Osteoblast (primary cell): ENCODE results near the gene EFNB2. TPM values are rescaled to one million over a fixed set of nuclear protein-coding genes. Genes with fewer than 3 reads are reported as not detected.

Experiments
- DNase-seq: peaks from one replicate; pipeline ENCODE4 v3.0.0; 2011; ENCODE audit warnings: low spot score, mixed read lengths; ENCODE audit not compliant: insufficient read length; ENCODE audit errors: missing footprints
- H2AFZ ChIP-seq: 2 replicates; pipeline ENCODE4 v1.6.0; 2011; ENCODE audit warnings: mild to moderate bottlenecking, low read length
- H3K27ac ChIP-seq: 2 replicates; pipeline ENCODE4 v1.5.1; 2011; ENCODE audit warnings: mild to moderate bottlenecking, low read depth, low read length, moderate library complexity
- H3K27me3 ChIP-seq: 2 replicates; pipeline ENCODE4 v1.6.0; 2012; ENCODE audit warnings: mild to moderate bottlenecking, control low read depth, inconsistent platforms, low read length, moderate library complexity; ENCODE audit not compliant: insufficient read depth
- H3K36me3 ChIP-seq: 2 replicates; pipeline ENCODE4 v1.5.1; 2011; ENCODE audit warnings: mild to moderate bottlenecking, low read length, control low read depth, moderate library complexity; ENCODE audit not compliant: insufficient read depth
- H3K4me1 ChIP-seq: 2 replicates; pipeline ENCODE4 v1.5.1; 2011; ENCODE audit warnings: mild to moderate bottlenecking, low read length, control low read depth, moderate library complexity; ENCODE audit not compliant: insufficient read depth
- H3K4me2 ChIP-seq: 2 replicates; pipeline ENCODE4 v1.6.0; 2011; ENCODE audit warnings: mild to moderate bottlenecking, low read length; ENCODE audit not compliant: insufficient read depth
- H3K4me3 ChIP-seq: fragments of 200-600 bp; sonication (generic); 3 replicates; pipeline ENCODE4 v1.5.1; 2012; ENCODE audit warnings: mild to moderate bottlenecking, low read length, inconsistent platforms; ENCODE audit not compliant: insufficient read depth
- H3K79me2 ChIP-seq: 2 replicates; pipeline ENCODE4 v1.6.0; 2012; ENCODE audit warnings: mild to moderate bottlenecking, low read length, control low read depth, inconsistent platforms; ENCODE audit not compliant: insufficient read depth
- H3K9me3 ChIP-seq: 2 replicates; pipeline ENCODE4 v1.5.1; 2011; ENCODE audit warnings: low read depth, low read length, control low read depth
- H4K20me1 ChIP-seq: 2 replicates; pipeline ENCODE4 v1.6.0; 2012; ENCODE audit warnings: mild to moderate bottlenecking, low read length, control low read depth; ENCODE audit not compliant: insufficient read depth
- total RNA-seq: library from RNA; depleted of rRNA; stranded (reverse); fragments of >200 nt; gene quantifications from 2 replicates; pipeline ENCODE4 v1.2.3, GENCODE V29; 2012
- TF ChIP-seq, protein P1 (sequence below): IDR thresholded peaks from 2 replicates; pipeline ENCODE4 v1.5.1; 2011; ENCODE audit warnings: mild to moderate bottlenecking, low read depth, low read length, moderate library complexity; ENCODE audit errors: extremely low read depth

Gene EFNB2
- total RNA-seq, 1 donor, result 17.0 TPM

DNA sequence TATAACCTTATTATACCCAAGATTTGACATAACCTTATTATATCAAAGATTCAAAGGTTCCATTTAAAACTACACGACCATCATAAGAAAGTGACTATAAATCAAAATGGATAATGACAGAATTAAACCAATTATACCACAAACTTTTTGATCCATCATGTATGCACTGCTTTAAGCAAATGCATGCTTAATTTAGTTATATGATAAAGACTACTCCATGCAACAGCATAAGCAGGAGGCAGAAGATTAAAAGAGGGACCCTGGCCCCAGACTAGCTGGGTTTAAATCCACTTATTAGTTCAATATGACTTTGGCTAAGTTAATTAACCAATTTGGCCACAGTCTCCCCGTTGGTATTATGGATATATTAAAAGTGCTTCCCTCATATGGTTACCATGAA is 11.4 kb downstream of the EFNB2 start:
- Histone ChIP-seq H3K36me3 (peaks cover 3% of the 10 kb centered on the region), H2AFZ (no peak overlapping the region), H3K27me3 (no peaks in the 10 kb centered on the region), H4K20me1 (peaks cover 16% of the 10 kb centered on the region), H3K27ac (no peak overlapping the region), H3K9me3 (no peaks in the 10 kb centered on the region), H3K4me3 (no peak overlapping the region), H3K79me2 (peaks cover 92% of the 10 kb centered on the region), H3K4me1 (no peaks in the 10 kb centered on the region), H3K4me2 (no peak overlapping the region)
- TF ChIP-seq, protein P1, sequence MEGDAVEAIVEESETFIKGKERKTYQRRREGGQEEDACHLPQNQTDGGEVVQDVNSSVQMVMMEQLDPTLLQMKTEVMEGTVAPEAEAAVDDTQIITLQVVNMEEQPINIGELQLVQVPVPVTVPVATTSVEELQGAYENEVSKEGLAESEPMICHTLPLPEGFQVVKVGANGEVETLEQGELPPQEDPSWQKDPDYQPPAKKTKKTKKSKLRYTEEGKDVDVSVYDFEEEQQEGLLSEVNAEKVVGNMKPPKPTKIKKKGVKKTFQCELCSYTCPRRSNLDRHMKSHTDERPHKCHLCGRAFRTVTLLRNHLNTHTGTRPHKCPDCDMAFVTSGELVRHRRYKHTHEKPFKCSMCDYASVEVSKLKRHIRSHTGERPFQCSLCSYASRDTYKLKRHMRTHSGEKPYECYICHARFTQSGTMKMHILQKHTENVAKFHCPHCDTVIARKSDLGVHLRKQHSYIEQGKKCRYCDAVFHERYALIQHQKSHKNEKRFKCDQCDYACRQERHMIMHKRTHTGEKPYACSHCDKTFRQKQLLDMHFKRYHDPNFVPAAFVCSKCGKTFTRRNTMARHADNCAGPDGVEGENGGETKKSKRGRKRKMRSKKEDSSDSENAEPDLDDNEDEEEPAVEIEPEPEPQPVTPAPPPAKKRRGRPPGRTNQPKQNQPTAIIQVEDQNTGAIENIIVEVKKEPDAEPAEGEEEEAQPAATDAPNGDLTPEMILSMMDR, result no peak
- no peak for DNase-seq

DNA sequence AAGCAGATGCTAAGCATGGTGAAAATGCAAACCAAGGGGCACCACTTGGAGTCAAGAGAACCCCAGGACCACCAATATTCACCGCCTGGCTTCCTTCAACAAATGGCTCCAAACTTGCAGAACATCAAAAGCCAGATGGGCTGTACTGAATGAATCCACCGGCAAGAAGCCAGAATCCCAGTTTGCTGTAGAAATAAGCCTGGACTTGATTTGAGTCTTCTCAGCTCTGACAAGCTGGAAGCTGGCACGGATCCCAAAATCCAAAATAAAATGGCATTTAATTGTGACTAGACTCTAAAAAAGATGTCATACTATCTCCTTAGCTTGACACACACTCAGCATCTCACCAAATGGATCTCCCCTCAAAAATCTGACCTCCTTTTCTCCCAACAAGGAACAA is 11.9 kb downstream of the EFNB2 start:
- DNase-seq, result no peak
- no peak overlapping the region for H3K4me3 ChIP-seq
- peaks cover 3% of the 10 kb centered on the region for H3K36me3 ChIP-seq
- peak overlapping the region; percentile 8 for H3K4me2 ChIP-seq
- no peaks in the 10 kb centered on the region for H3K4me1 ChIP-seq
- no peaks in the 10 kb centered on the region for H3K27me3 ChIP-seq
- peaks cover 16% of the 10 kb centered on the region for H4K20me1 ChIP-seq
- H3K9me3 ChIP-seq, result no peaks in the 10 kb centered on the region
- TF ChIP-seq, protein P1, result no peak
- peaks cover 92% of the 10 kb centered on the region for H3K79me2 ChIP-seq
- H2AFZ ChIP-seq, result peak overlapping the region; percentile 21
- no peak overlapping the region for H3K27ac ChIP-seq

DNA sequence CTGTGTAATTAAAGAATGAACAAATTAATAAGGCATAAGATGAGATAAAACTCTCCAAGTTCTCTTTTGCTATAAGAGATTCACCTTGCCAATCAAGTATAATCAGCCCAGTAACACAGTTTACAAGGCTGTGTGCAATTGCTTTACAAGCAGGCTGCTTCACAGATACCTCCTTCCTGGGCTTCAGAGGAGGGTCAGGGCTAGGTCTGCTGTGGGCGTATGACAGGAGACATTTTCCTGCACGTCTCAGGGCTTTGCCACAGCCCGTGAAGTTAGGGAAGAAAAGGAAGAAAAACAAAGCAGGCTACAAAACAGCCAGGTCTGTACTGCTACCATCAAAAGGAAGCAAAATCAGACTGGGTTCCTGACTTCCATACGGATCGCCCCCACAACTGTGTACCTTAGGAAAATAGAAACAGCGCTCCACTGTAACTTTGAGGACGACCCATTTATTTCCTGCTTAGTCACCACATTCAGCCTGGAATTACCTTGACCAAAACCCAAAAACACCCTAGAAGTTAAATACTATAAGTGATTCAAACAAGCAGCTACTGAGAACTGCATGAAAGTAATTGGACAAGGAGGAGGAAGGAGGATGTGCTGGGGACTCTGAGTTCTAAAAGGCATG is 12.4 kb downstream of the EFNB2 start:
- Histone ChIP-seq H3K27ac (no peak overlapping the region), H3K9me3 (no peaks in the 10 kb centered on the region), H3K4me1 (no peaks in the 10 kb centered on the region), H3K79me2 (peaks cover 90% of the 10 kb centered on the region), H3K36me3 (peaks cover 3% of the 10 kb centered on the region), H3K27me3 (no peaks in the 10 kb centered on the region), H3K4me3 (no peak overlapping the region), H2AFZ (no peak overlapping the region), H3K4me2 (peak overlapping the region; percentile 26), H4K20me1 (peaks cover 16% of the 10 kb centered on the region)
- TF ChIP-seq, protein P1, result no peak
- DNase-seq, result no peak

DNA sequence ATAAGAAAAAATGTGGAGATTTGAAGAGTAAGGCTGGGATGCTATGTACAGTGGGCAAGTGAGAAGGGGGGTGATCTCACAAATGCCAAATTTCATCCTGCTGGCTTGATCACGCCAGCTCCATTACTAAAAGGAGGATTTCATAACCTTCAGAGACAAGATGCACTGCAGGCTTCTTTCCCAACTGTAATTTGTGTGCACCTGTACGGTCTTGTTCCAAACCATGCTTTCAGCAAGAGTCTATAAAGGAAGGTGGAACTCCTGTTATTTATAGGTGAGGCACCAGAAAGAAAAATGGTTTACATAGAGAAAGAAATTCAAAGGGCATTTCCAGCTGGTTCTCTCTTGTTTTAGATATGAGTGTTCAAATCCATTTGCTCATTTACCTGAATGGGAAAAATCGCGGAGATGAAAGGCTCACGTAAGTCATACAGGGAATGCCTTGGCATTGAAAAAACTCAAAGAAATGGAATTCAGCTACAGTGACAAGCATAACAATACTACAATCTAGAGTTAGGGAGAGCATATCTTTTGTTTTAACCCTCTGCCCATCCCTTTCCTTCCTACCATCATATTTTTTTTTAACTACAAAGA is 13.3 kb downstream of the EFNB2 start:
- Histone ChIP-seq H3K27me3 (no peaks in the 10 kb centered on the region), H3K4me1 (no peaks in the 10 kb centered on the region), H3K27ac (no peak overlapping the region), H4K20me1 (peaks cover 16% of the 10 kb centered on the region), H3K9me3 (no peaks in the 10 kb centered on the region), H3K36me3 (no peaks in the 10 kb centered on the region), H3K4me3 (no peak overlapping the region), H3K79me2 (peaks cover 89% of the 10 kb centered on the region), H3K4me2 (no peak overlapping the region), H2AFZ (no peak overlapping the region)
- DNase-seq, result no peak
- TF ChIP-seq, protein P1, result no peak
